ENCODE data around the gene SPIN2B.
"Not testable (repeated sequence)": the region's sequence is repeated elsewhere in the genome, so short reads cannot be mapped to it uniquely, and the experiment has no call there.

SPIN2B gene

DNA sequence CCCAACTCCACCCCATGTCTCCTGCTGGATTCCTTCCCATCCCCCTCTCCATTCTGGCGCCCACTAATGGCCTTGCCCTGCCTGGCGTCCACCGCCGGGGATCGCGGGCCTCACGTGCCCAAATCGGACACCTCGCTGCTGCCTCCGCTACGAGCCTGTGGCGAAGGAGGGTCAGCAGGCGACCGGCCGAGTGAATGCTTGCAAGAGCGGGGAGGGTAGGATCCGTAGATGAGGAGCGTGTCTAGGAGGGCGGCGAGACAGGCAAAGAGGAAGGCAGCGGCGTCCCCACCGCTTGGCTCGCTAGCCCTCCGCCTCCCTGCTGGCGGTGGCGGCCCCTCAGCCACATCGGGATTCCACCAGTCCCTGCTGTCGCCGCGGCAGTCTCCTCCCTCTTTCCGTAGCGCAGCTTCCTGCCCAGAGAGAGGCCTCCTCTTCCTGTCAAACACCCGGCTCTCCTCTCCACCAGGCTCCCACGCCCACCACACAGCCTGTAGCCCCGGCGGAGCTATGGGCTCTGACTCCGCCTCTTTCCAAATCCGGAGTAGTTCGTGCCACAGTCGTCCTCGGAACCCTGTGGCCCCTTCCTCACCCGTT is at the start of gene SPIN2B:
Gene SPIN2B, minus strand, starts transcription at position 387 of the 594 bp plus-strand sequence.
- peak; percentile 64 for DNase-seq (ENCODE audit: low read depth)

DNA sequence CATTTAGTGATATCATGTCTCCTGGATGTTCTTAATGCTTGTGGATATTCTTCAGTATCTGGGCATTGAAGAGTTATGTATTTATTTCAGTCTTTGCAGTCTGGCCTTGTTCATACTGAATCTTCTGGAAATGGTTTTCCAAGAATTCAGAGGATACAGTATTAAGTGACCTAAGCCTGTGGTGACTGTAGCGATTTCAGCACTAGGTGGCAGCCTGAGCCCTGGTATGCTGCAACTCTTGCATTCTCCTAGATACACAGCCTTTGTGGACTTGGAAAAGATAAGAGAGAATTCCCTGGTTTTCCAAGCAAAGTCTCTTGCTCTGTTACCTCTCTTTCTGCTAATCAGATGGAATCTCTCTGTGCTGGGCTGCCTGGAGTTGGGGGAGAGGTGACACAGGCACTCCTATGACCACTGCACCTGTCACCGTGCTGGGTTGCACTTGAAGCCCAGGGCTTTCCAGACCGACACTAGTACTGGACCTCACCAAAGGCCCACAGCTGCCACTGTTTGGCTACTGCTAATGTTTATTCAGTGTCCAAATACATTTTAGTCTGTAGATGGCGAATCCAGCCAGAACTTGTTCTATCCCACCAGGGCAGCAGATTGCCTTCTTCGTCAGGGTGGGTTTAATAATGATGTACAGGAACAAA is 35.2 kb upstream of the SPIN2B start:
- no peak for DNase-seq (ENCODE audit: low read depth)

DNA sequence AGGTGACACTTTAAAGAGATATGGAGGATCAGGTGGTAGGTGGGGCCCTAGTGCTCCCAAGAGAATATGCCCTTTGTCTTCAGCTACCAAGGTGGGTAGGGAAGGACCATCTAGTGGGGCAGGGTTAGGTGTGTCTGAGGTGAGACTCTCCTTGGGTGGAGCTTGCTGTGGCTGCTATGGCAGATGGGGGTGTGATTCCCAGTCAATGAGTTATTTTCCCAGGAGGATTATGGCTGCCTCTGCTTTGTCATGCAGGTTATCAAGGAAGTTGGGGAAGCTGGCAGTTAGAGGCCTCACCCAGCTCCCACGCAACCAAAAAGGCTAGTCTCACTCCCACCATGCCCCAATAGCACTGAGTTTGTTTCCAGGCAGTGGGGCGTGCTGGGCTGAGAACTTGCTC is 33.8 kb upstream of the SPIN2B start:
- no peak for DNase-seq (ENCODE audit: low read depth)

DNA sequence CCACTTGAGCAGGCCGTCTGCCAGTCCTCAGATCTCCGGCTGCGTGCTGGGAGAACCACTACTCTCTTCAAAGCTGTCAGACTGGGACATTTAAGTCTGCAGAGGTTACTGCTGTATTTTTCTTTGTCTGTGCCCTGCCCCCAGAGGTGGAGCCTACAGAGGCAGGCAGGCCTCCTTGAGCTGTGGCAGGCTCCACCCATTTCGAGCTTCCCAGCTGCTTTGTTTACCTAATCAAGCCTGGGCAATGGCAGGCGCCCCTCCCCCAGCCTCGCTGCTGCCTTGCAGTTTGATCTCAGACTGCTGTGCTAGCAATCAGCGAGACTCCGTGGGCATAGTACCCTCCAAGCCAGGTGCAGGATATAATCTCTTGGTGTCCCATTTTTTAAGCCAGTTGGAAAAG is 30.9 kb upstream of the SPIN2B start:
- not testable (repeated sequence) for DNase-seq (ENCODE audit: low read depth)

DNA sequence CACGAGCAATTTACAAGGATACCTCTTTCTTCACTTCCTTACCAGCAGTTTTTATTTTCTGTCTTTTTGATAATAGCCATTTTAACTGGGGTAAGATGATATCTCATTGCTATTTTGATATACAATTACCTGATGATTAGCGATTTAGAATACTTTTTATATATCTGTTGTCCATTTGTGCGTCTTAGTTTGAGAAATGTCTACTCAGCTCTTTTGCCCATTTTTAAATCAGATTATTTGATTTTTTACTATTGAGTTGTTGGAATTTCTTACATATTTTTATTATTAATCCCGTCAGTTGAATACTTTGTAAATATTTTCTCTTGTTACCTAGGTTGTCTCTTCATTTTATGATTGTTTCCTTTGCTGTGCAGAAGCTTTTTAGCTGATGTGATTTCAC is 17.3 kb upstream of the SPIN2B start:
- no peak for DNase-seq (ENCODE audit: low read depth)

DNA sequence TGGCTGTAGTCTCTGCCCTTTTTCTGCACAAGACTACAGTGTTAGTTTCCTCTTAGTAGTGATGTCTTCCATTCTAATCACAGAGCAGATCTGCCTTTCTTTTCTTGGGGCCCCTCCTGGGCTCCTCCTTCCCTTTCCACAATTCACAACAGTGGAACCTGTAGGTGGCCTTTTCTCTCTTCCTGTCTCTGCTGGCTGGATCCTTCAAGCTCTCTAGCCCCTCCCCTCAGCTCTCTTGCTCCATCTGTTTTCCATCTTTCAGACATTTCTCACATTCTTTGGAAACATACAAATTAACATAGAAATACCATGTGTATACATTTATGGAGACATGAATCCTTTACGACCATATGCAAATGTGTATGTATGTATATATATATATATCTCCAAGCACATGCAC is 16.2 kb upstream of the SPIN2B start:
- no peak for DNase-seq (ENCODE audit: low read depth)

DNA sequence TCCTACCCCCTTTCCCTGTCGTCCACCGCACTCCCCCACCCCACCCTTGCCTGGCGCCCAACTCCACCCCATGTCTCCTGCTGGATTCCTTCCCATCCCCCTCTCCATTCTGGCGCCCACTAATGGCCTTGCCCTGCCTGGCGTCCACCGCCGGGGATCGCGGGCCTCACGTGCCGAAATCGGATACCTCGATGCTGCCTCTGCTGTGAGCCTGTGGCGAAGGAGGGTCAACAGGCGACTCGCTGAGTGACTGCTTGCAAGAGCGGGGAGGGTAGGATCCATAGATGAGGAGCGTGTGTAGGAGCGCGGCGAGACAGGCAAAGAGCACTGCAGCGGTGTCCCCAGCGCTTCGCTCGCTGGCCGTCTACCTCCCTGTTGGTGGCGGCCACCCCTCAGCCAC is 15.7 kb upstream of the SPIN2B start, which contains the start of gene SPIN2A:
Gene SPIN2A, minus strand, starts transcription at position 325 of the 400 bp plus-strand sequence. CDS start 800 bp downstream, outside the sequence.
- DNase-seq (ENCODE audit: low read depth) = not testable (repeated sequence)

DNA sequence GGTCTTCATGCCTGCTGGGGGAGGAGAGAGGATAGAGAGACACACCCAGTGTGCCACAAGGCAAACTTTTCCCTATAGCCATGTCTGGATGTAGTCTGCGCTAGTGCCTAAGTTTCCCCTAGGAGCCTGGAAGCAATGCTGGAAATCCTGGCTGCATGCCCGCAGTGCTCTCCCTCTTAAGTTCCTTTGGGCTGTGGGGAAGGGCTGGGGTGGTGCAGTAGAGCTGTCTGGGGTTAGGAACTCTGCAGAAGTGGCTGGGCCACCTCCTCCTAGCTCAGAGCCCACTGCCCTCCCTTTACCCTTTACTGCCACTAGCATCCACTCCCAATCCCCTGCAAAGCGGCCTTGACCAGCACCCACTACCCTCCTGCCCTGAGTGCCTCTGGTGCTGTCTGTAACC is 15.2 kb upstream of the SPIN2B start:
- not testable (repeated sequence) for DNase-seq (ENCODE audit: low read depth)

DNA sequence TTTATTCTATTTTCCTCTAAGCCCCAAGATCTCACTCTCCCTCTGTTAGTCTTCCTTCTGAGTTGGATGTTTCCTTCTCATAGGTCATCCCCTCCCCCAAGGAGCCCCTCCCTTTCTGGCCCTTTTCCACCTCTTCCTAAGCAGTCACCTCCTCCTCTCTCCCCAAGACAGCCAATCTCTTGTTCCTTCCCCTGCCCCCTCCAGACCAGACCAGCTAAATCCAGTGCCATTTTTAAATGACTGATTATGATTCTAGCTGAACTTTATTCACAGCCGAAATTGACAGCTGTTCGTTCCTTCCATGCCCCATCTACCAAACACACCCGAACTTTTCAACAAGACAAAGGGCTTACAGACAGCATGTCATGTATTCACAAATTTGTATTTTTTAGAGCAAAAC is 13.9 kb upstream of the SPIN2B start:
- no peak for DNase-seq (ENCODE audit: low read depth)

DNA sequence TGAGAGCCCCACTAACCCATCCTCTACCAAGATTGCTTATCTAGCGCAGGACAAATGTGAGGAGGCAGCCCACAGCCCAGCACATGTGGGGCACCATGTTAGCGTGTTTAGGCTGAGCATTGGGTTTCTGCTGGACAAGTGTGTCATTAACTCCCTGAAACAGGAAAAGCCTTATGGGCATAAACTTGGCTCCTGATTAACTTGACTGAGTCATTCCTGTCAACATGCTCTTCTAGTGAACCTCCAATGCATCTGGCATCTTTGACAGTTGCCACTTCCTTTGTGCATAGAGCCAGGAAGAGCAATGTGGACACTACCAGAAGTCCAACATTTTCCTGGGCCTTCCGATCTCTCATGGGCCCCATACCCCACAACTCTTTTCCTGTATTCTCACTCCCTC is 13.4 kb upstream of the SPIN2B start:
- DNase-seq (ENCODE audit: low read depth) = no peak

DNA sequence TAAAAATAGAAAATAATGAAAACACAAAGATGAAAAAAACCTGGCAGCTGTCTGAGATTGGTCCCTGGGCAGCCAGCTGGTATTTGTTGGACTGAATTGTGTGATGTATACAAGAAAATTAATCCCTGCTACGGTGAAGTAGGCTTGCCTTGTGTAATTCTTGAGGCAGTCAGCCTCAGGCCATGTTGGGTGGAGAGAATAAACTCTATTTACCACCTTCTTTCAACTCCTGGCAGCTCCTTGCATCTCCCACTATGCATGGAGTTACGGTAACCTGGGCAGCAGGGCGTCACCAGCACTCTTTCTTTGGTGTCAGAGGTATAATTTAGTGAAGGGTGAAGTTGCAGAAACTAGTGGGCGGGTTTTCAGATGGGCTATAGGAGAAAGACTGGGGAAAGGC is 12.4 kb upstream of the SPIN2B start:
- DNase-seq (ENCODE audit: low read depth) = no peak

DNA sequence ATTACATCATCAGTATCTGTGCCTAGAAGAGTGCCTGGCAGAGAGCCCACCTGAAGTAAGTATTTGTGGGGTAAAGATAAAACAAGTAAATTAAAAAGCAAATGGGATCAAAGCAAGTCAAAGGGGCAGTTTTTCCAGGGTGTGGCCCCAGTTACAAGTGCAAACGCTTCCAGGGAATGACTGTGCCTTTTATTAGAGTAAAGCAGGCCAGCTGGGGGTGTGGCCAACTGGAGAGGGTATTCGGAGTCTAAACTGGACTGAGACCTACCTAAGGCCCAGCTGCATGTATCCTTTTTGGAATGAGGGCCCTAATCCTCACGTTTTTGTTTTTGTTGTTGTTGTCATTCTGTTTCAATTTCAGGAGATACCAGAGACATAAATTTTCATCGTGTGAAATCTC is 11.9 kb upstream of the SPIN2B start:
- DNase-seq (ENCODE audit: low read depth) = not testable (repeated sequence)

DNA sequence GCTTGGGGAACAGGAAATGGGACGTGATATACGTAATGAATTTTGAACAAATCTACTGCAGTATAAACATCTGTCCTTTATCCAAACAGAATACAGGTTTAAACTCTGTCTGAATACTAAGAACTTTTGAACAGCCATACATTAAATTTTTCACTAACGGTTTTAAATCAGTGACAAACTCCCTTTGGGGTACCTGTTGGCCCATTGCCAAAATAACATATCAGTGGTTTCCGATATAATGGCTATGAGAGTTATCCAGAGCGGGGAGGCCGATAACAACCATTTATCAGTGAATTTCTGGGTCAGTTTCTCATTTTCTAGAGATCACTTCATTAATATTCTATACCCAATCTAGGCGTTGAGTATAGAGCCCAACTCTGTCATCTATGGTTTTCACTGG is 10.7 kb upstream of the SPIN2B start:
- DNase-seq (ENCODE audit: low read depth) = no peak

DNA sequence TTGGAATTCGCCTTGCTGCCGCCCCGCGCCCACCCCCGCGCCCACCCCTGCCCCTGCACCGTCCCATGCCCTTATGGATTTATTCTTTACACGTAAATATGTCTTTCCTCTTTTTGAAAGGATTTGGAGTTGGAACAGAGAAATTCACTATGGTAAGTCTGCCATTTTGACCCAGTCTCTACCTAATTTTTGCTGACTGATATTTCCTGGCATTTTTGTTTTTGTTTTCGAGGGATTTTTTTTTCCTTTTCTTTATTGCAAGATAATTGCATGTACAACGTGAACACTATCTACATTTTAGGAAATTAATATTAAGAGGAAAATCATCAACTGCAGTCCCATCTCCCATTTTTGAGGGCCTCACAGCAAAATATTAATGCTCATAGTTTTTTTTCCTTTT is 468 bp upstream of the SPIN2B start:
- no peak for DNase-seq (ENCODE audit: low read depth)

DNA sequence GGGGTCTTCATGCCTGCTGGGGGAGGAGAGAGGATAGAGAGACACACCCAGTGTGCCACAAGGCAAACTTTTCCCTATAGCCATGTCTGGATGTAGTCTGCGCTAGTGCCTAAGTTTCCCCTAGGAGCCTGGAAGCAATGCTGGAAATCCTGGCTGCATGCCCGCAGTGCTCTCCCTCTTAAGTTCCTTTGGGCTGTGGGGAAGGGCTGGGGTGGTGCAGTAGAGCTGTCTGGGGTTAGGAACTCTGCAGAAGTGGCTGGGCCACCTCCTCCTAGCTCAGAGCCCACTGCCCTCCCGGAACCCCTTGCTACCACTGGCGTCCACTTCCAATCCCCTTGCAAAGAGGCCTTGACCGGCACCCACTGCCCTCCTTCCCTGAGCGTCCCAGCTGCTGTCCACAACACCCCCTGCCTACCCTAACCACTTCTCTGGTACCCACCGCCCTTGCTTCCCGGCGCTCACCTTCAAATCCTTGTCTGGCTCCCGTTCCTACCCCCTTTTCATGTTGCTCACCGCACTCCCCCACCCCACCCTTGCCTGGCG is 658 bp downstream of the SPIN2B start:
- DNase-seq (ENCODE audit: low read depth) = not testable (repeated sequence)

DNA sequence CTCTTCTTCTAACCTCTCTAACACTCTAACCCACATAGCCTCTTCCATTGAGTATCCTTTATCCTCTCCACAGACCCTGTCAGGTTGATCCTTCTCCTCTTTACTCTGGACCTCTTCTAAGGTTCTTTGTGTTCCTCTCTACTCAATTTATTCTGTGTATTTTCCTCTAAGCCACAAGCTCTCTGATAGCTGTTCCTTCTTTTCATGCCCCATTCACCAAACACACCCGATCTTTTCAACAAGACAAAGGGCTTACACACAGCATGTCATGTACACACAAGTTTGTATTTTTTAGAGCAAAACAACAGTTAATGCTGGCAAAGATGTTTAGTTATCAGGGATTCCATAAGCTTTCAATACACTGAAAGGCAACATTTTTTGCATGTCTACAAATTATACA is 1.9 kb downstream of the SPIN2B start:
- DNase-seq (ENCODE audit: low read depth) = no peak

DNA sequence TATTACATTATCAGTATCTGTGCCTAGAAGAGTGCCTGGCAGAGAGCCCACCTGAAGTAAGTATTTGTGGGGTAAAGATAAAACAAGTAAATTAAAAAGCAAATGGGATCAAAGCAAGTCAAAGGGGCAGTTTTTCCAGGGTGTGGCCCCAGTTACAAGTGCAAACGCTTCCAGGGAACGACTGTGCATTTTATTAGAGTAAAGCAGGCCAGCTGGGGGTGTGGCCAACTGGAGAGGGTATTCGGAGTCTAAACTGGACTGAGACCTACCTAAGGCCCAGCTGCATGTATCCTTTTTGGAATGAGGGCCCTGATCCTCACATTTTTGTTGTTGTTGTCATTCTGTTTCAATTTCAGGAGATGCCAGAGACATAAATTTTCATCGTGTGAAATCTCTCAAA is 3.8 kb downstream of the SPIN2B start:
- DNase-seq (ENCODE audit: low read depth) = not testable (repeated sequence)

DNA sequence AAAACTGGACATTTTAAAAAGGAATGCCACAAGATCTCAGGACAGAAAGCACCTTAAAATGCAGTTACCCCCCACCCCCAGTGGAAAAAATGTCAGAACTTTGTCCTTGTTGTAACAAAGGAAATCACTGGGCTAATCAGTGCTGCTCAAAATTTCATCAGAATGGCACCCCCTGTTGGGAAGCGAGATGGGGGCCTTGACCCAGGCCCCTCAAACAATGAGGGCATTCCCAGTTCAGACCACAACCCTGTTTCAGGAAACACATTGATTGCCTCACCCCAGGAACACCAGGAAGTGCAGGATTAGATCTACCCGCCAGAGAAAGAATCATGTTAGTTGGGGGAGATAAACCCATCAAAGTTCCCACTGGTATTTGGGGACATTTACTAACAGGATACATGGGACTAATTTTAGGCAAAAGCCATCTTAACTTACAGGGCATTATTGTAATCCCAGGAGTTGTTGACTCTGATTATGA is 16.4 kb downstream of the SPIN2B start:
- no peak for DNase-seq (ENCODE audit: low read depth)

DNA sequence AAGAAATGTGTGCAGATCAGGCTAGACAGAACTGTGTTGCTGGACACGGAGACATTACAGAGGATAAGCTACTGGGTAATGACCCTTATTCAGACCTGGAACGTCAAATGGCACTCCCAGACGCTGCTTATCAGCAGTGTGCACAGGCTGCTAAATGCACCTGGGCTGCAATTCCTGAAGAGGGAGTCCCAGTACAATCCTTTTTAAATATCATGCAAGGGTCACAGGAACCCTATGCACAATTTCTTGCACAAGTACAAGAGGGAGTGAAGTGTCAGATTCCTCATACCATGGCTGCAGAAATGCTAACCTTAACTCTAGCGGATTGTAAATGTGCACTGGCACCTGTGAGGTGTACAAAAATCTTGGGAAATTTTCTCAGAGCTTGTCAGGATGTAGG is 16.9 kb downstream of the SPIN2B start:
- DNase-seq (ENCODE audit: low read depth) = no peak

DNA sequence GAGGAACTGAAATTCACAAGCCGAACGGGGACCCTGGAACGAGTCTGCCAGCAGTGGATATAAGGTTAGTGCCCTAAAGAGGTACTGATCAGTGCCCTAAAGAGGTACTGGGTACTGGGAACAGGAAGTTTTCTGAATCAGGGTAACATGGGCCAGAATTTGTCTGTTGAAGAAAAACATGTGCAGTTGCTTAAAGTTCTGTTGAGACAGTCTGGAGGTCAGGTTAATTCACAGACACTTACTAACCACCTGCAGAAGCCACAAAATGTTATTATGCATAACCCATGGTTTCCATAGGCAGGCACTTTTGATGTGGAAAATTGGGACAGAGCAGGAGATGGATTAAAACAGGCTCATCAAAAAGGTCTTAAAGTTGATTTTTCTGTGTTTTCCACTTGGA is 17.9 kb downstream of the SPIN2B start:
- DNase-seq (ENCODE audit: low read depth) = no peak

DNA sequence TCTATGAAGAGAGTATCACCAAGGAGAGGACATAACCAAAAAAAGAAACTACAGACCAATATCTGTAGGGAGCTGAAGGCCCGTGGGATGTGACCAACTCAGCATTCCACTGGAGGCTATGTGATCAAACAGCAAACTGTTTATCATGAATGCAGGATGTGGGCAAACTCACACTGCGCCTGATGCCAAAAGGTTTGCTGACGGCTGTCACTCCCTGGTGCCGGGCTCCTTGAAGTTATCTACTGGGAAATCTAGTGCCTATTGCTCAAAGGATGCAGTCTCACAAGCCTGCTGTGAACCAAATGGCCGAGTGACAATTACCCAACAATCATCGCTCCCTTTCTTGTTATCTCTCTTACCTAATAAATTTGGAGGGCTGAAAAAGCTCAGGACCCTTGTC is 18.4 kb downstream of the SPIN2B start:
- not testable (repeated sequence) for DNase-seq (ENCODE audit: low read depth)

DNA sequence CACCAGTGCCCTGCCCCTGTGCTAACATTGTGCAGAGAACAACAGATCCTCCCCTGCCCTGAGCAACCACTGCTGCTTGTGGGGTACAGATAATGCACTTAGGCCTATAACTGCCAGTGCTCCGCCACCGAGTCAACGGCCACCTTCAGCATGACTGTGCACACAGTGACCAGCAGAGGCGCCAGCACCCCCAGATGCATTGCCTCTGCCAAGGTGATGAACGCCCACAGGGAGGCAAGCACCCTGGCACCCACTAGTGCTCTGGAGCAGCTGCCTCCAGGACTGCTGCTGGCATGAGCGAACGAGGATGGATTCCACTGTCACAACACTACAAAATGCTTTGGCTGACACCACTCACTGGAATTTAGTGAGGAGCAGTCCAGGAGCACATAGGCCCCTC is 38.2 kb downstream of the SPIN2B start:
- DNase-seq (ENCODE audit: low read depth) = no peak

DNA sequence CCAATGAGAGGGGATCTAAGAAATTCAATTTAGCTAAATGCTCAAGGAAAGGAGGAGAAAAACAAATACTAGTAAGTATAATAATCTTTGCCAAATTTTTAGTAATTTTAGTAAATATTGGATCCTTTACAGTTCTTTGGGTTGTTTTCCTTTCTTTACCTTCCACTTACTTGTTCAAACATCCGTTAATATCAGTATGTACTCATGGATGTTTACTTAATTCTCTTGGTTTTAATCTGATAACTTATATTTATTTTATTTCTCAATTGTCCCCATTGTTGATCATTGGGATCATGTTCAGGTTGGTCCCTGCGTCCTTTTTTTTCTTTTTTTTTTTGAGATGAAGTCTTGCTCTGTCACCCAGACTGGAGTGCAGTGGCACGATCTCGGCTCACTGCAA is 46.9 kb downstream of the SPIN2B start:
- DNase-seq (ENCODE audit: low read depth) = no peak

Measured in T-helper 22 cell (primary cell).